Endodermal cell (in vitro differentiated cells): ENCODE results near the gene JRKL. TPM values are rescaled to one million over a fixed set of nuclear protein-coding genes. Genes with fewer than 3 reads are reported as not detected.

ENCODE experiments used
- DNase-seq: peaks from one replicate; pipeline ENCODE4 v3.0.0-alpha.2; 2017
- H3K27ac ChIP-seq: 2 replicates; pipeline ENCODE4 v1.5.1; 2013; ENCODE audit warnings: mild to moderate bottlenecking, low read depth, low read length, moderate library complexity
- H3K27me3 ChIP-seq: 2 replicates; pipeline ENCODE4 v1.6.1; 2013; ENCODE audit warnings: mild to moderate bottlenecking, low read length, moderate library complexity; ENCODE audit not compliant: insufficient read depth, control insufficient read depth, poor library complexity, severe bottlenecking
- H3K36me3 ChIP-seq: 2 replicates; pipeline ENCODE4 v1.7.0; 2013; ENCODE audit warnings: mild to moderate bottlenecking, low read length, moderate library complexity; ENCODE audit not compliant: control insufficient read depth, insufficient read depth
- H3K4me1 ChIP-seq: one replicate; pipeline ENCODE4 v1.7.0; 2013; ENCODE audit warnings: low read length; ENCODE audit not compliant: control insufficient read depth, insufficient read depth
- H3K4me3 ChIP-seq: 2 replicates; pipeline ENCODE4 v1.5.1; 2013; ENCODE audit warnings: mild to moderate bottlenecking, low read length, moderate library complexity
- H3K9ac ChIP-seq: 2 replicates; pipeline ENCODE4 v1.6.1; 2013; ENCODE audit warnings: mild to moderate bottlenecking, low read length, moderate library complexity; ENCODE audit not compliant: poor library complexity, severe bottlenecking; ENCODE audit errors: extremely low read depth
- H3K9me3 ChIP-seq: 2 replicates; pipeline ENCODE4 v1.6.1; 2013; ENCODE audit warnings: mild to moderate bottlenecking, low read length, moderate library complexity; ENCODE audit not compliant: control insufficient read depth
- H3K27ac Mint-ChIP-seq: 2 replicates; pipeline ENCODE4 v1.8.0; 2020; ENCODE audit warnings: mixed read lengths
- H3K27me3 Mint-ChIP-seq: 2 replicates; pipeline ENCODE4 v1.8.0; 2021; ENCODE audit warnings: mild to moderate bottlenecking, mixed read lengths; ENCODE audit not compliant: insufficient read depth
- H3K36me3 Mint-ChIP-seq: 2 replicates; pipeline ENCODE4 v1.8.0; 2020; ENCODE audit warnings: low read depth, mixed read lengths
- H3K4me1 Mint-ChIP-seq: 2 replicates; pipeline ENCODE4 v1.8.0; 2020; ENCODE audit warnings: mixed read lengths
- H3K4me3 Mint-ChIP-seq: 2 replicates; pipeline ENCODE4 v1.8.0; 2020; ENCODE audit warnings: mild to moderate bottlenecking, moderate library complexity, mixed read lengths
- H3K9me3 Mint-ChIP-seq: 2 replicates; pipeline ENCODE4 v1.8.0; 2020; ENCODE audit warnings: mild to moderate bottlenecking, mixed read lengths
- CTCF ChIP-seq: fragments of 200-600 bp; sonication (generic); conservative IDR thresholded peaks from 2 replicates; pipeline ENCODE4 v1.5.0; 2021; ENCODE audit warnings: antibody characterized with exemption, mild to moderate bottlenecking
- WGBS, 2 experiments: methylation state at CpG; one replicate each; pipeline versions ENCODE4 v1.1.5 to v1.1.7; 2013; ENCODE audit warnings: missing lambda C conversion rate in 2 of 2, mixed read lengths in 1 of 2; ENCODE audit not compliant: insufficient coverage in 1 of 2, insufficient read length in 1 of 2; 5-methylcytosine and 5-hydroxymethylcytosine counted together
- long read RNA-seq, 4 experiments: library from polyadenylated mRNA in 2 of 4; library from RNA in 1 of 4; library from capped mRNA in 1 of 4; stranded (forward) in 3 of 4; unstranded in 1 of 4; transcript quantifications; one replicate each; pipeline ENCODE4 v2.0.0, GENCODE V29; 2020 to 2021; ENCODE audit warnings: inconsistent platforms in 1 of 4
- polyA plus RNA-seq, 2 experiments: library from polyadenylated mRNA; stranded (reverse); fragments of 50-300 nt; gene quantifications; one replicate each; pipeline ENCODE4 v1.2.3, GENCODE V29; 2013
- total RNA-seq, 2 donors: library from RNA; stranded (reverse); fragmentation: NEBNext Ultra II Directional in 1 of 2; extraction: Animal tissue kit (Norgen Biotek cat#: 25700) in 1 of 2; gene quantifications; 2 replicates in 1 of 2; 3 replicates in 1 of 2; pipeline ENCODE4 v1.2.1, GENCODE V29; 2021

JRKL gene
- total RNA-seq = 1 to 10 TPM; 6.2 to 8.4 TPM
- polyA plus RNA-seq (2013, experiment 1 of 2) = 10.2 TPM
- 9.9 TPM for polyA plus RNA-seq (2013, experiment 2 of 2)
- long read RNA-seq, experiment 1, partial matches to known transcripts = 0 of 7 reads
- long read RNA-seq, experiment 1, other reads (novel, unspliced or antisense) = 6 of 7 reads
- long read RNA-seq, experiment 2, transcript JRKL-201 (2 exons, 2,855 nt) = major isoform, 6 of 12 reads
- long read RNA-seq, experiment 2, partial matches to known transcripts = 0 of 12 reads
- long read RNA-seq, experiment 2, other reads (novel, unspliced or antisense) = 6 of 12 reads
- long read RNA-seq, experiment 3, transcript JRKL-201 (2 exons, 2,855 nt) = major isoform, 12 of 24 reads
- long read RNA-seq, experiment 3, partial matches to known transcripts = 0 of 24 reads
- long read RNA-seq, experiment 3, other reads (novel, unspliced or antisense) = 12 of 24 reads
- long read RNA-seq, experiment 4, partial matches to known transcripts = 0 of 4 reads
- long read RNA-seq, experiment 4, other reads (novel, unspliced or antisense) = 3 of 4 reads

- Mint-ChIP-seq H3K27ac (peak within 1 kb of the TSS; percentile 98), H3K27me3 (no peaks in the 10 kb centered on the region), H3K36me3 (peaks cover 17% of the 10 kb centered on the region), H3K4me1 (peaks cover 8% of the 10 kb centered on the region), H3K4me3 (peak within 1 kb of the TSS; percentile 92), H3K9me3 (peaks cover 14% of the 10 kb centered on the region)
- Histone ChIP-seq H3K27ac (peak within 1 kb of the TSS; percentile 97), H3K9me3 (peaks cover 21% of the 10 kb centered on the region), H3K4me3 (peak within 1 kb of the TSS; percentile 93), H3K4me1 (peaks cover 3% of the 10 kb centered on the region), H3K27me3 (no peaks in the 10 kb centered on the region), H3K9ac (peak within 1 kb of the TSS; percentile 78), H3K36me3 (peaks cover 13% of the 10 kb centered on the region)
- TF ChIP-seq CTCF = no peak
- WGBS, 2 experiments = 1 to 9% methylated on average over 7 to 53 of the region's 53 CpGs
- DNase-seq = peak; percentile 100
These were observed at the start of gene JRKL, which contains the start of gene CCDC82 for GRCh38 chr11:96389720-96390487. TSS of gene JRKL (plus strand) at chr11:96390013. CDS start at chr11:96390650, 637 bp downstream. TSS of gene CCDC82 (minus strand) at chr11:96389912. CDS start at chr11:96384747, 5,165 bp downstream.

- no peak overlapping the region for H3K4me3 Mint-ChIP-seq
- no peak for TF ChIP-seq CTCF
- WGBS, 2 experiments = 82 to 93% methylated on average over 3 to 4 of the region's 4 CpGs
- Histone ChIP-seq H3K27ac (no peak overlapping the region), H3K27me3 (no peaks in the 10 kb centered on the region), H3K9ac (no peak overlapping the region), H3K9me3 (no peaks in the 10 kb centered on the region), H3K4me3 (peak overlapping the region; percentile 100), H3K4me1 (peaks cover 2% of the 10 kb centered on the region), H3K36me3 (no peaks in the 10 kb centered on the region)
- H3K9me3 Mint-ChIP-seq = peaks cover 3% of the 10 kb centered on the region
- no peak for DNase-seq
- no peak overlapping the region for H3K27ac Mint-ChIP-seq
- H3K36me3 Mint-ChIP-seq = peaks cover 2% of the 10 kb centered on the region
- H3K27me3 Mint-ChIP-seq = no peaks in the 10 kb centered on the region
- H3K4me1 Mint-ChIP-seq = peaks cover 55% of the 10 kb centered on the region
These were observed 49.3 kb upstream of the JRKL start for GRCh38 chr11:96340555-96340885.

- H3K9me3 Mint-ChIP-seq = peaks cover 7% of the 10 kb centered on the region
- Histone ChIP-seq H3K4me1 (peaks cover 2% of the 10 kb centered on the region), H3K9me3 (no peaks in the 10 kb centered on the region), H3K27ac (no peak overlapping the region), H3K36me3 (no peaks in the 10 kb centered on the region), H3K4me3 (peak overlapping the region; percentile 100), H3K9ac (peak overlapping the region; percentile 83), H3K27me3 (no peaks in the 10 kb centered on the region)
- peaks cover 49% of the 10 kb centered on the region for H3K4me1 Mint-ChIP-seq
- peak; percentile 50 for TF ChIP-seq CTCF
- WGBS, 2 experiments = 74 to 92% methylated on average over 4 to 26 of the region's 26 CpGs
- no peaks in the 10 kb centered on the region for H3K36me3 Mint-ChIP-seq
- H3K4me3 Mint-ChIP-seq = peak overlapping the region; percentile 78
- peak; percentile 72 for DNase-seq
- H3K27me3 Mint-ChIP-seq = no peaks in the 10 kb centered on the region
- no peak overlapping the region for H3K27ac Mint-ChIP-seq
These were observed 48.4 kb upstream of the JRKL start for GRCh38 chr11:96341211-96342013.
